NCI-H2171 treated with DMSO at 0.1 percent for 48 hours (cell line): Measurements from ENCODE around the gene LHPP.
"Not testable (repeated sequence)": the region's sequence is repeated elsewhere in the genome, so short reads cannot be mapped to it uniquely, and the experiment has no call there.

Experiments
- DNase-seq: peaks from one replicate; lab custom pipeline; 2025; lab: John Stamatoyannopoulos, UW

The LHPP gene

GRCh38 chr10:124537166-124537725 is 75.6 kb downstream of the LHPP start:
- DNase-seq: no peak

GRCh38 chr10:124537891-124538290 is 76.3 kb downstream of the LHPP start:
- DNase-seq: no peak

- no peak for DNase-seq
Measured at GRCh38 chr10:124538706-124539105, 77.1 kb downstream of the LHPP start.

- DNase-seq: no peak
Measured at GRCh38 chr10:124539935-124540641, 78.5 kb downstream of the LHPP start.

GRCh38 chr10:124541076-124541903 is 79.7 kb downstream of the LHPP start:
- DNase-seq: no peak

- no peak for DNase-seq
Measured at GRCh38 chr10:124542336-124542735, 80.7 kb downstream of the LHPP start.

- DNase-seq: no peak
Measured at GRCh38 chr10:124543146-124543545, 81.5 kb downstream of the LHPP start.

- DNase-seq: no peak
Measured at GRCh38 chr10:124543971-124544370, 82.3 kb downstream of the LHPP start.

- no peak for DNase-seq
Measured at GRCh38 chr10:124544711-124545110, 83.1 kb downstream of the LHPP start.

GRCh38 chr10:124545351-124546054 is 83.9 kb downstream of the LHPP start:
- DNase-seq: no peak

- no peak for DNase-seq
Measured at GRCh38 chr10:124546055-124546369, 84.4 kb downstream of the LHPP start.

GRCh38 chr10:124546957-124547646 is 85.5 kb downstream of the LHPP start:
- DNase-seq: no peak

- no peak for DNase-seq
Measured at GRCh38 chr10:124547647-124548168, 86.1 kb downstream of the LHPP start.

GRCh38 chr10:124549171-124549570 is 87.5 kb downstream of the LHPP start:
- not testable (repeated sequence) for DNase-seq

GRCh38 chr10:124550293-124551034 is 88.8 kb downstream of the LHPP start:
- DNase-seq: no peak

GRCh38 chr10:124551097-124551496 is 89.5 kb downstream of the LHPP start:
- no peak for DNase-seq

- DNase-seq: no peak
Measured at GRCh38 chr10:124551755-124552154, 90.1 kb downstream of the LHPP start.

- no peak for DNase-seq
Measured at GRCh38 chr10:124552691-124553276, 91.2 kb downstream of the LHPP start.

GRCh38 chr10:124554085-124554858 is 92.6 kb downstream of the LHPP start:
- DNase-seq: no peak

- DNase-seq: no peak
Measured at GRCh38 chr10:124557167-124557566, 95.5 kb downstream of the LHPP start.
